ENCODE data around the gene CREBBP. TPM values are rescaled to one million over a fixed set of nuclear protein-coding genes. Genes with fewer than 3 reads are reported as not detected.

The CREBBP gene
- total RNA-seq, 1 donor from 2014 or later, result 33.5 TPM

- Histone ChIP-seq H3K27me3 (ENCODE audit: low read depth) (no peaks in the 10 kb centered on the region), H3K36me3 (no peaks in the 10 kb centered on the region), H3K9me3 (replicated peaks) (no peaks in the 10 kb centered on the region), H3K27ac (replicated peaks) (no peak overlapping the region), H3K4me3 (no peak overlapping the region), H3K4me1 (peaks cover 79% of the 10 kb centered on the region)
- no peak for DNase-seq
- no peak for TF ChIP-seq CTCF (IDR thresholded peaks at IDR 0.05; ENCODE audit: borderline replicate concordance)
- intact Hi-C loops (cut with micrococcal nuclease), result no loop called here
Observed at GRCh38 chr16:3839402-3840184, 40.9 kb downstream of the CREBBP start.

GRCh38 chr16:3838600-3839401 lies 41.7 kb downstream of the CREBBP start:
- TF ChIP-seq CTCF (IDR thresholded peaks at IDR 0.05; ENCODE audit: borderline replicate concordance), result no peak
- H3K27ac ChIP-seq (replicated peaks), result no peak overlapping the region
- H3K9me3 ChIP-seq (replicated peaks), result no peaks in the 10 kb centered on the region
- no peak overlapping the region for H3K4me3 ChIP-seq
- peaks cover 76% of the 10 kb centered on the region for H3K4me1 ChIP-seq
- intact Hi-C loops (cut with micrococcal nuclease), result no loop called here
- no peaks in the 10 kb centered on the region for H3K36me3 ChIP-seq
- no peak for DNase-seq
- no peaks in the 10 kb centered on the region for H3K27me3 ChIP-seq (ENCODE audit: low read depth)

DNA sequence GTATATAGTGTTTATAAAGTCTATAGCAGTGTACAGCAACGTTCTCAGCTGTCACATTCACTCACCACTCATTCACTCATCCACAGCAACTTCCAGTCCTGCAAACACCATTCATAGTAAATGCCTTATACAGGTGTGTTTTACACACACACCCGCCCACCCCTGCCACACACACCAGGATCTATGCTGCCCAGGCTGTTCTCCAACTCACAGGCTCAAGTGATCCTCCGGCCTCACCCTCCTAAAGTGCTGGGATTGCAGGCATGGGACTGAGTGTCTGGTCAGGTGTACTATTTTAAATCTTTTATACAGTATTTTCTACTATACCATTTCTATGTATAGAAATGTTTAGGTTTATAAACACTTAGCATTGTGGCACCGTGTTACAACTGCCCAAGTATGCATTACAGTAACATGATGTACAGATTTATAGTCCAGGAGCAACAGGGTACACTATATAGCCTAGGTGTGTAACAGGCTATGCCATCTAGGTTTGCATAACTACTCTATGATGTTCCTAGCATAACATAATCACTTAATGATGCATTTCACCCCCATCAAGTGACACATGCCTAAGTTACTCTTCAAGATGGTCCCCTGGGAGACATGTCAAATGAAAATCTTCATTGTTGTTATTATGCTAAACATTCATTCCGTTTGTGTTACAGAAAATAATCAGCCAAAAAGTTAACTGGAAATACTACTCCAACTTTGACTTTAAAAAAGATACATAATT lies 42.5 kb downstream of the CREBBP start:
- intact Hi-C loops (cut with micrococcal nuclease), result no loop called here
- Histone ChIP-seq H3K27me3 (ENCODE audit: low read depth) (no peaks in the 10 kb centered on the region), H3K9me3 (replicated peaks) (peaks cover 4% of the 10 kb centered on the region), H3K4me3 (no peak overlapping the region), H3K27ac (replicated peaks) (no peak overlapping the region), H3K4me1 (peaks cover 70% of the 10 kb centered on the region), H3K36me3 (peaks cover 3% of the 10 kb centered on the region)
- TF ChIP-seq CTCF (IDR thresholded peaks at IDR 0.05; ENCODE audit: borderline replicate concordance), result no peak
- no peak for DNase-seq

DNA sequence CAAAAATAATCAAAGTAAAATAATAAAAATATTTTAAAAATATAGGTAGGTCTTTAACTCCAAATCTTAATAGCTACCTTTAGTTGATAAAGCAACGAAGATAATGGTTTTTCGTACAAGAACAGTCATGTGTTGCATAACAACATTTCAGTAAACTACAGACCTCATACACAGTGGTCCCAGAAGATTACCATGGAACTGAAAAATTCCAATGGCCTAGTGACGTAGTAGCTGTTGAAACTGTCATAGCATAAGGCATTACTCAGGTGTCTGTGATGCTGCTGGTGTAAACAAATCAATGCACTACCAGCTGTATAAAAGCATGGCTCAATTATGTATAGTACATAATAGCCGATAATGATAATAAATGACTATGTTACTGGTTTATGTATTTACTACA lies 43.9 kb downstream of the CREBBP start:
- peaks cover 9% of the 10 kb centered on the region for H3K36me3 ChIP-seq
- TF ChIP-seq CTCF (IDR thresholded peaks at IDR 0.05; ENCODE audit: borderline replicate concordance), result no peak
- peaks cover 56% of the 10 kb centered on the region for H3K4me1 ChIP-seq

DNA sequence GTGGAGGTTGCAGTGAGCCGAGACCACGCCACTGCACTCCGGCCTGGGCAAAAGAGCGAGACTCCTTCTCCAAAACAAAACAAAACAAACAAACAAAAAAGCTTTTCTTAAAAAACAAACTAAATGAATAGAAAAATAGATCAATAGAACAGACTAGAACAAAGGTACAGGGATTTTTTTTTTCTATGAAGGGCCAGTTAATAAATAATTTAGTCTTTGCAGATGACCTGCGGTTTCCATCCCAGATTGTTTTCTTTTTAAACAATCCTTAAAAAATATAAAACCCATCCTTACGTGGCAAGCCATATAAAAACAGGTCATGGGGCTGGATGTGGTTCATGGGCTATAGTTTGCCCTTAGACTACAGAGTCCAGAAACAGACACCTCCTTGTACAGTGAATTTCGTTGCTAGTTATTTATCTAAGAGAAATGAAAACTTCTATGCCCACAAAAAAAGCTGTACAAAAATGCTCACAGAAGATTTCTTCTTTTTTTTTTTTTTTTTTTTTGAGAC lies 45.4 kb downstream of the CREBBP start:
- H3K9me3 ChIP-seq (replicated peaks), result peaks cover 16% of the 10 kb centered on the region
- intact Hi-C loops (cut with micrococcal nuclease), result no loop called here

More for the DNA sequence above, 43.9 kb downstream of the CREBBP start:
- Histone ChIP-seq H3K27me3 (ENCODE audit: low read depth) (no peaks in the 10 kb centered on the region), H3K27ac (replicated peaks) (no peak overlapping the region), H3K9me3 (replicated peaks) (peaks cover 16% of the 10 kb centered on the region), H3K4me3 (no peak overlapping the region)
- intact Hi-C loops (cut with micrococcal nuclease), result no loop called here
- DNase-seq, result no peak

More for the DNA sequence above, 45.4 kb downstream of the CREBBP start:
- Histone ChIP-seq H3K4me1 (peaks cover 51% of the 10 kb centered on the region), H3K36me3 (peaks cover 9% of the 10 kb centered on the region), H3K27ac (replicated peaks) (no peak overlapping the region), H3K4me3 (no peak overlapping the region), H3K27me3 (ENCODE audit: low read depth) (no peaks in the 10 kb centered on the region)
- no peak for DNase-seq
- no peak for TF ChIP-seq CTCF (IDR thresholded peaks at IDR 0.05; ENCODE audit: borderline replicate concordance)

Measured in left ventricle myocardium inferior (tissue), 1 donor.